GM18507 (cell line): ENCODE measurements around the gene POLR2J.
"Not testable (repeated sequence)": the region's sequence is repeated elsewhere in the genome, so short reads cannot be mapped to it uniquely, and the experiment has no call there.

Source experiments
- DNase-seq: peaks from one replicate; pipeline ENCODE4 v3.0.0; 2011; ENCODE audit warnings: low read depth; ENCODE audit not compliant: insufficient read length; ENCODE audit errors: extremely low spot score
- FAIRE-seq: peaks from 2 replicates; lab custom pipeline; 2011; peaks lifted over from hg19 to GRCh38; lab: Jason Lieb, UNC

Gene POLR2J

GRCh38 chr7:102468478-102469350, 10.0 kb downstream of the POLR2J start:
- DNase-seq (no peak), FAIRE-seq (no peak)

- DNase-seq (no peak), FAIRE-seq (no peak)
These were observed 10.9 kb downstream of the POLR2J start for GRCh38 chr7:102467581-102468477.

GRCh38 chr7:102466097-102466496, 12.6 kb downstream of the POLR2J start:
- DNase-seq (no peak), FAIRE-seq (no peak)

GRCh38 chr7:102464577-102465280, 14.0 kb downstream of the POLR2J start, which contains the start of the genes ALKBH4 and LRWD1:
Gene ALKBH4, minus strand, starts transcription at chr7:102464863. Its CDS starts 27 bp downstream, at chr7:102464836.
Gene LRWD1, plus strand, starts transcription at chr7:102464984. Its CDS starts 97 bp downstream, at chr7:102465081.
- peak; percentile 99 for DNase-seq
- peak; percentile 95 for FAIRE-seq

GRCh38 chr7:102463841-102464576, 14.7 kb downstream of the POLR2J start:
- FAIRE-seq (peak; percentile 18), DNase-seq (no peak)

GRCh38 chr7:102460467-102460866, 18.3 kb downstream of the POLR2J start:
- FAIRE-seq (no peak), DNase-seq (no peak)

GRCh38 chr7:102459221-102459844, 19.4 kb downstream of the POLR2J start:
- DNase-seq (no peak), FAIRE-seq (no peak)

- FAIRE-seq, result no peak
- DNase-seq, result no peak
These were observed 21.3 kb downstream of the POLR2J start for GRCh38 chr7:102457352-102457924.

GRCh38 chr7:102456327-102456726, 22.4 kb downstream of the POLR2J start:
- no peak for DNase-seq
- FAIRE-seq, result no peak

- FAIRE-seq (no peak), DNase-seq (no peak)
These were observed 23.1 kb downstream of the POLR2J start for GRCh38 chr7:102455596-102455995.

GRCh38 chr7:102454932-102455331, 23.8 kb downstream of the POLR2J start:
- not testable (repeated sequence) for DNase-seq, FAIRE-seq

GRCh38 chr7:102454468-102454867, 24.3 kb downstream of the POLR2J start:
- FAIRE-seq (no peak), DNase-seq (no peak)

GRCh38 chr7:102453319-102453718, 25.4 kb downstream of the POLR2J start:
- FAIRE-seq, result no peak
- no peak for DNase-seq

- no peak for DNase-seq
These were observed 26.3 kb downstream of the POLR2J start for GRCh38 chr7:102452451-102452850.

GRCh38 chr7:102451371-102452054, 27.2 kb downstream of the POLR2J start:
- no peak for DNase-seq
- FAIRE-seq, result no peak

More at GRCh38 chr7:102452451-102452850, 26.3 kb downstream of the POLR2J start:
- FAIRE-seq, result no peak

GRCh38 chr7:102450242-102450641, 28.5 kb downstream of the POLR2J start:
- no peak for DNase-seq

GRCh38 chr7:102449136-102449535, 29.6 kb downstream of the POLR2J start:
- FAIRE-seq (no peak), DNase-seq (no peak)

More at GRCh38 chr7:102450242-102450641, 28.5 kb downstream of the POLR2J start:
- peak; percentile 81 for FAIRE-seq
